OCI-LY7 (cell line): ENCODE data around the gene PRKD1.

Experiments
- CTCF ChIP-seq: fragments of 200-600 bp; sonication (generic); conservative IDR thresholded peaks from 2 replicates; pipeline ENCODE4 v1.5.1; 2014; ENCODE audit warnings: mild to moderate bottlenecking, antibody characterized with exemption, low read length, moderate library complexity, mixed read lengths
- EZH2phosphoT487 ChIP-seq: fragments of 200-600 bp; sonication (generic); IDR thresholded peaks from 2 replicates; pipeline ENCODE4 v1.6.1; 2018; ENCODE audit warnings: low read depth, borderline replicate concordance, mild to moderate bottlenecking, mixed run types, antibody characterized with exemption, low read length, moderate library complexity, mixed read lengths

- TF ChIP-seq CTCF (no peak), EZH2phosphoT487 (no peak)
These were observed 244.9 kb downstream of the PRKD1 start for GRCh38 chr14:29682789-29683188.
